Trophoblast cell (in vitro differentiated cells and primary cell): ENCODE measurements around the gene NLRP1.

ENCODE experiments used
- DNase-seq, 2 donors: peaks; one replicate each; pipeline ENCODE4 v3.0.0-alpha.2; 2016
- H2AFZ ChIP-seq: 2 replicates; pipeline ENCODE4 v1.6.1; 2013; ENCODE audit warnings: low read length, moderate library complexity, mild to moderate bottlenecking; ENCODE audit not compliant: insufficient read depth, poor library complexity
- H2AK5ac ChIP-seq: 2 replicates; pipeline ENCODE4 v1.6.1; 2013; ENCODE audit warnings: mild to moderate bottlenecking, low read length
- H2BK120ac ChIP-seq: 2 replicates; pipeline ENCODE4 v1.6.1; 2013; ENCODE audit warnings: low read length, mild to moderate bottlenecking, moderate library complexity; ENCODE audit not compliant: insufficient read depth, poor library complexity
- H2BK12ac ChIP-seq: 2 replicates; pipeline ENCODE4 v1.6.1; 2013; ENCODE audit warnings: mild to moderate bottlenecking, low read length, moderate library complexity
- H2BK5ac ChIP-seq: 2 replicates; pipeline ENCODE4 v1.6.1; 2013; ENCODE audit warnings: low read length, low read depth, moderate library complexity, mild to moderate bottlenecking; ENCODE audit not compliant: poor library complexity
- H3K14ac ChIP-seq: 2 replicates; pipeline ENCODE4 v1.6.1; 2013; ENCODE audit warnings: mild to moderate bottlenecking, low read length
- H3K18ac ChIP-seq: 2 replicates; pipeline ENCODE4 v1.6.1; 2013; ENCODE audit warnings: mild to moderate bottlenecking, low read length
- H3K23ac ChIP-seq: 2 replicates; pipeline ENCODE4 v1.6.1; 2013; ENCODE audit warnings: low read length
- H3K27ac ChIP-seq: 2 replicates; pipeline ENCODE4 v1.5.1; 2013; ENCODE audit warnings: low read depth, mild to moderate bottlenecking, inconsistent platforms, low read length, moderate library complexity
- H3K27me3 ChIP-seq: 2 replicates; pipeline ENCODE4 v1.6.1; 2013; ENCODE audit warnings: inconsistent platforms, mild to moderate bottlenecking, low read length, moderate library complexity; ENCODE audit not compliant: insufficient read depth
- H3K36me3 ChIP-seq, 2 experiments: 1 replicate in 1 of 2; 2 replicates in 1 of 2; pipeline ENCODE4 v1.6.1; 2013; ENCODE audit warnings: low read length in 2 of 2, mild to moderate bottlenecking in 2 of 2, moderate library complexity in 1 of 2; ENCODE audit not compliant: insufficient read depth in 2 of 2, control insufficient read depth in 1 of 2
- H3K4ac ChIP-seq: 2 replicates; pipeline ENCODE4 v1.6.1; 2013; ENCODE audit warnings: low read depth, mild to moderate bottlenecking, low read length, moderate library complexity
- H3K4me1 ChIP-seq, 2 experiments: 1 replicate in 1 of 2; 2 replicates in 1 of 2; pipeline ENCODE4 v1.6.1; 2013; ENCODE audit warnings: low read length in 2 of 2, mild to moderate bottlenecking in 2 of 2, moderate library complexity in 1 of 2; ENCODE audit not compliant: insufficient read depth in 2 of 2, control insufficient read depth in 1 of 2
- H3K4me2 ChIP-seq: 2 replicates; pipeline ENCODE4 v1.6.1; 2013; ENCODE audit warnings: inconsistent platforms, mild to moderate bottlenecking, low read length, moderate library complexity
- H3K4me3 ChIP-seq: 2 replicates; pipeline ENCODE4 v1.5.1; 2013; ENCODE audit warnings: mild to moderate bottlenecking, low read depth, low read length, inconsistent platforms
- H3K79me1 ChIP-seq: one replicate; pipeline ENCODE4 v1.6.1; 2013; ENCODE audit warnings: low read length
- H3K79me2 ChIP-seq: 2 replicates; pipeline ENCODE4 v1.6.1; 2013; ENCODE audit warnings: low read length, mild to moderate bottlenecking; ENCODE audit not compliant: control insufficient read depth, insufficient read depth, poor library complexity
- H3K9ac ChIP-seq: 2 replicates; pipeline ENCODE4 v1.6.1; 2013; ENCODE audit warnings: mild to moderate bottlenecking, low read length
- H3K9me3 ChIP-seq: 2 replicates; pipeline ENCODE4 v1.6.1; 2013; ENCODE audit warnings: low read depth, mild to moderate bottlenecking, control low read depth, inconsistent platforms, low read length; ENCODE audit not compliant: insufficient read depth
- H4K12ac ChIP-seq: 2 replicates; pipeline ENCODE4 v1.6.1; 2013; ENCODE audit warnings: low read depth, mild to moderate bottlenecking, low read length, moderate library complexity
- H4K8ac ChIP-seq: 2 replicates; pipeline ENCODE4 v1.6.1; 2013; ENCODE audit warnings: low read depth, mild to moderate bottlenecking, low read length, moderate library complexity
- H4K91ac ChIP-seq: one replicate; pipeline ENCODE4 v1.6.1; 2013; ENCODE audit warnings: low read depth, mild to moderate bottlenecking, low read length, moderate library complexity
- WGBS: extraction: QIAGEN DNeasy Blood & Tissue Kit; methylation state at CpG from one replicate; pipeline ENCODE4 v1.1.7; 2013; ENCODE audit warnings: missing lambda C conversion rate; ENCODE audit not compliant: insufficient read length, insufficient coverage; ENCODE audit errors: extremely low coverage; 5-methylcytosine and 5-hydroxymethylcytosine counted together

The NLRP1 gene

GRCh38 chr17:5545051-5545987 lies 39.0 kb downstream of the NLRP1 start:
- Histone ChIP-seq H3K4me3 (peak overlapping the region; percentile 23), H3K27ac (no peak overlapping the region), H3K79me1 (no peaks in the 10 kb centered on the region), H2BK120ac (no peak overlapping the region), H3K4ac (no peak overlapping the region), H3K14ac (no peak overlapping the region), H3K9me3 (peaks cover 7% of the 10 kb centered on the region), H3K4me1 (no peaks in the 10 kb centered on the region), H3K18ac (no peak overlapping the region), H2BK12ac (no peak overlapping the region), H3K9ac (no peak overlapping the region), H2AFZ (no peak overlapping the region), H3K27me3 (no peaks in the 10 kb centered on the region), H4K12ac (no peak overlapping the region), H2BK5ac (no peak overlapping the region), H3K23ac (no peak overlapping the region), H3K36me3 (no peaks in the 10 kb centered on the region), H4K8ac (no peak overlapping the region), H3K79me2 (no peaks in the 10 kb centered on the region), H3K4me2 (no peak overlapping the region), H4K91ac (no peak overlapping the region), H2AK5ac (no peak overlapping the region)
- no peak for DNase-seq
- WGBS: no CpG with 5 or more reads among the region's 9 CpGs

- Histone ChIP-seq H3K4me3 (no peak overlapping the region), H3K14ac (no peak overlapping the region), H3K9ac (no peak overlapping the region), H3K79me2 (no peaks in the 10 kb centered on the region), H2AK5ac (no peak overlapping the region), H2AFZ (no peak overlapping the region), H3K27ac (no peak overlapping the region), H3K4me1 (no peaks in the 10 kb centered on the region), H2BK120ac (no peak overlapping the region), H3K18ac (no peak overlapping the region), H4K8ac (no peak overlapping the region), H2BK5ac (no peak overlapping the region), H3K4me2 (no peak overlapping the region), H3K4ac (no peak overlapping the region), H3K79me1 (no peaks in the 10 kb centered on the region), H3K23ac (no peak overlapping the region), H3K9me3 (peaks cover 7% of the 10 kb centered on the region), H4K12ac (no peak overlapping the region), H3K36me3 (no peaks in the 10 kb centered on the region), H2BK12ac (no peak overlapping the region), H3K27me3 (no peaks in the 10 kb centered on the region), H4K91ac (no peak overlapping the region)
- DNase-seq: no peak
- no CpG with 5 or more reads among the region's 2 CpGs for WGBS
Observed at GRCh38 chr17:5544115-5544514, 40.2 kb downstream of the NLRP1 start.

GRCh38 chr17:5541610-5542202 lies 42.6 kb downstream of the NLRP1 start:
- H2BK120ac ChIP-seq: no peak overlapping the region
- no peaks in the 10 kb centered on the region for H3K4me1 ChIP-seq
- no peak overlapping the region for H4K8ac ChIP-seq
- H4K91ac ChIP-seq: no peak overlapping the region
- H4K12ac ChIP-seq: no peak overlapping the region
- no peak overlapping the region for H3K9ac ChIP-seq
- H3K4me2 ChIP-seq: no peak overlapping the region
- H3K18ac ChIP-seq: no peak overlapping the region
- WGBS: no CpG with 5 or more reads among the region's 6 CpGs
- H3K9me3 ChIP-seq: peaks cover 5% of the 10 kb centered on the region
- H3K36me3 ChIP-seq: no peaks in the 10 kb centered on the region
- no peak overlapping the region for H2AFZ ChIP-seq
- no peak overlapping the region for H2BK12ac ChIP-seq
- no peak overlapping the region for H2AK5ac ChIP-seq
- H3K27me3 ChIP-seq: no peaks in the 10 kb centered on the region
- no peak overlapping the region for H3K14ac ChIP-seq
- no peak overlapping the region for H3K27ac ChIP-seq
- H3K79me2 ChIP-seq: no peaks in the 10 kb centered on the region
- no peak for DNase-seq
- H3K79me1 ChIP-seq: no peaks in the 10 kb centered on the region
- H2BK5ac ChIP-seq: no peak overlapping the region
- H3K4ac ChIP-seq: no peak overlapping the region
- H3K23ac ChIP-seq: no peak overlapping the region
- no peak overlapping the region for H3K4me3 ChIP-seq

- Histone ChIP-seq H3K18ac (no peak overlapping the region), H3K79me1 (no peaks in the 10 kb centered on the region), H3K4me3 (no peak overlapping the region), H3K27ac (no peak overlapping the region), H3K14ac (no peak overlapping the region), H2BK5ac (no peak overlapping the region), H3K4ac (no peak overlapping the region), H3K9ac (no peak overlapping the region), H2AFZ (no peak overlapping the region), H4K91ac (no peak overlapping the region), H3K23ac (no peak overlapping the region), H3K4me1 (no peaks in the 10 kb centered on the region), H2BK120ac (no peak overlapping the region), H3K27me3 (no peaks in the 10 kb centered on the region), H3K4me2 (no peak overlapping the region), H3K36me3 (no peaks in the 10 kb centered on the region), H3K9me3 (peaks cover 2% of the 10 kb centered on the region), H2AK5ac (no peak overlapping the region), H4K12ac (no peak overlapping the region), H3K79me2 (no peaks in the 10 kb centered on the region), H4K8ac (no peak overlapping the region), H2BK12ac (no peak overlapping the region)
- no peak for DNase-seq
- no CpG with 5 or more reads among the region's 7 CpGs for WGBS
Observed at GRCh38 chr17:5540321-5540720, 44.0 kb downstream of the NLRP1 start.
